ENCODE results near the gene NPTXR.

NPTXR gene

DNA sequence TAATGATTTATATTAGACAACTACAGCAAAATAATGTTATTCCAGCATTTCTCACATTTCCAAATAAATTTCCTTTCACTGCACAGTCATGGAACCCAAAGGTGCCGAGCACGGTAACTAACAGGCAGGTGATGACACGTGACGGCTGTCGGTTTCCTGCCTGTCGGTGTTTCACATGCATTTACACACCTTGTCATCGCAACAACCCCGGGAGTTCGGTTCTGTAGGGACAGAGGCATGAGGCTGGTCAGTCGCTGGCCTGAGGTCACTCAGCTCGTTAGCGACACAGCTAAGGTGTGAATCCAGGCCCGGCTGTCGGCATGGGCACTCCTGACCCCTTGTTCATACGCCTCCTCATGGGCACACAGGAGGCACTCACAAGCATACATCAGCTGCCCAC lies 59.8 kb downstream of the NPTXR start:
- peaks cover 17% of the 10 kb centered on the region for H3K4me1 Mint-ChIP-seq
- H3K4me3 Mint-ChIP-seq = no peak overlapping the region
- peaks cover 13% of the 10 kb centered on the region for H3K36me3 Mint-ChIP-seq
- no peaks in the 10 kb centered on the region for H3K9me3 Mint-ChIP-seq
- no peak overlapping the region for H3K27ac Mint-ChIP-seq
- no peaks in the 10 kb centered on the region for H3K27me3 Mint-ChIP-seq

- no peaks in the 10 kb centered on the region for H3K27me3 Mint-ChIP-seq
- H3K4me1 Mint-ChIP-seq = peaks cover 17% of the 10 kb centered on the region
- H3K27ac Mint-ChIP-seq = peak overlapping the region; percentile 10
- H3K9me3 Mint-ChIP-seq = no peaks in the 10 kb centered on the region
- no peak overlapping the region for H3K4me3 Mint-ChIP-seq
- peaks cover 13% of the 10 kb centered on the region for H3K36me3 Mint-ChIP-seq
Measured at GRCh38 chr22:38783095-38783615, 60.7 kb downstream of the NPTXR start.

DNA sequence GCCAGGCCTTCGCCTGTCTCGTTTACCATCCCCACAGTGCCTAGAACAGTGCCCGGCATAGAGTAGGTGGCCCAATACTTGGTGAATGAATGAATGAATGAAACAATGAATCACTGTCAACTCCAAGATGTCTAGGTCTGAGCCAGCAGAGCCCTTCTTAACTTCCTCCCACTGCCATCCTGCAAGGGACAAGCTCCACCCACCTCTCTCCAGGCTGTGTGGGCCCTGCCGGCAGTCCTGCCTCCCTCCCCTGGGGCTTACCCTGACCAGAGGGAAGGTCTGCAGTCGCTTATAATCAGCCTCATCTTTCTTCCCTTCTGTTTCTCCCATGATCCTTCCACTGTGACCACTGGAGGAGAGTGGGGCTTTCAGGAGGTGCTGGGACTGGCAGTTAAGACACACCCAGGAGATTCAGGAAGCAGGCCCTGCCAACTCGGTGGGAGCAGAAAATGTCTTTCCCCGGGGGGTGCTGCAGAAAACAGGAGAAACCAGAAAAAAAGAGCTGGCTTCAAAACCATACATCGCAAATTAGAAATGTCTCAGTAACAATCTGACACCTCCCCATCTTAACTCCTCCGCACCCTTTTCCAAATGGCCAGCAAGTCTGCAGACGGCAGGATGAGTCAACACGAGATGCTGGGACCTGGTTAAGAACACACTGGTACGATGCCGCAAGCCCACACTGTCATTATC lies 61.3 kb downstream of the NPTXR start:
- H3K36me3 Mint-ChIP-seq = peaks cover 13% of the 10 kb centered on the region
- H3K27me3 Mint-ChIP-seq = no peaks in the 10 kb centered on the region
- no peak overlapping the region for H3K4me3 Mint-ChIP-seq
- no peaks in the 10 kb centered on the region for H3K9me3 Mint-ChIP-seq
- no peak overlapping the region for H3K27ac Mint-ChIP-seq
- H3K4me1 Mint-ChIP-seq = peaks cover 17% of the 10 kb centered on the region

- Mint-ChIP-seq H3K27me3 (no peaks in the 10 kb centered on the region), H3K4me3 (no peak overlapping the region), H3K9me3 (no peaks in the 10 kb centered on the region), H3K4me1 (peaks cover 17% of the 10 kb centered on the region), H3K36me3 (peaks cover 13% of the 10 kb centered on the region), H3K27ac (no peak overlapping the region)
Measured at GRCh38 chr22:38781033-38781432, 62.8 kb downstream of the NPTXR start.

- H3K27ac Mint-ChIP-seq = no peak overlapping the region
- H3K27me3 Mint-ChIP-seq = no peaks in the 10 kb centered on the region
- no peaks in the 10 kb centered on the region for H3K9me3 Mint-ChIP-seq
- peaks cover 11% of the 10 kb centered on the region for H3K36me3 Mint-ChIP-seq
- no peak overlapping the region for H3K4me3 Mint-ChIP-seq
- H3K4me1 Mint-ChIP-seq = peaks cover 5% of the 10 kb centered on the region
Measured at GRCh38 chr22:38777087-38777671, 66.6 kb downstream of the NPTXR start.

DNA sequence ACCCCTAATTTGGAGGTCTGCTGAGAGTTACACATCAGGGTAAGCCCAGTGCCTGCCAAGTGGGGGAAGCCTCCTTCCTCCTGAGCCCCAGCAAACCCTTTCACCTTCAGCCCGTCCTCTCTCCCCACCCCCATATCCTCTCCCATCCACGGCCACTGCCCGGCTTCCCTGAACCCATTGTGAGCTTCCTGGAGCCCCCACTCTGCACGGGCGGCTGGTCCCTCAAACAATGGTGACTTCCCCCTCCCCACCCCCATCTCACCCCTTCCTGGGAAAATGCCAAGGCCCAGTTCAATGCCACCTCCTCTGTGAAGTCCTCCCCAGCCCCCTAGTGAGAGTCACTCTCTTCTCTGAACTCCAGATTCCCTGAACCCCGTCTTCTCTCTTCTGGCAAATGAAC lies 67.7 kb downstream of the NPTXR start:
- no peaks in the 10 kb centered on the region for H3K27me3 Mint-ChIP-seq
- no peaks in the 10 kb centered on the region for H3K9me3 Mint-ChIP-seq
- H3K4me3 Mint-ChIP-seq = no peak overlapping the region
- H3K4me1 Mint-ChIP-seq = no peaks in the 10 kb centered on the region
- H3K27ac Mint-ChIP-seq = no peak overlapping the region
- peaks cover 2% of the 10 kb centered on the region for H3K36me3 Mint-ChIP-seq

GRCh38 chr22:38775656-38776055 lies 68.2 kb downstream of the NPTXR start:
- no peak overlapping the region for H3K4me3 Mint-ChIP-seq

GRCh38 chr22:38774496-38775166 lies 69.2 kb downstream of the NPTXR start:
- no peaks in the 10 kb centered on the region for H3K4me1 Mint-ChIP-seq
- H3K27me3 Mint-ChIP-seq = no peaks in the 10 kb centered on the region
- H3K27ac Mint-ChIP-seq = no peak overlapping the region
- H3K36me3 Mint-ChIP-seq = no peaks in the 10 kb centered on the region
- no peaks in the 10 kb centered on the region for H3K9me3 Mint-ChIP-seq
- H3K4me3 Mint-ChIP-seq = no peak overlapping the region

More at GRCh38 chr22:38775656-38776055, 68.2 kb downstream of the NPTXR start:
- H3K36me3 Mint-ChIP-seq = peaks cover 2% of the 10 kb centered on the region
- no peaks in the 10 kb centered on the region for H3K27me3 Mint-ChIP-seq
- H3K9me3 Mint-ChIP-seq = no peaks in the 10 kb centered on the region
- H3K27ac Mint-ChIP-seq = no peak overlapping the region
- no peaks in the 10 kb centered on the region for H3K4me1 Mint-ChIP-seq

DNA sequence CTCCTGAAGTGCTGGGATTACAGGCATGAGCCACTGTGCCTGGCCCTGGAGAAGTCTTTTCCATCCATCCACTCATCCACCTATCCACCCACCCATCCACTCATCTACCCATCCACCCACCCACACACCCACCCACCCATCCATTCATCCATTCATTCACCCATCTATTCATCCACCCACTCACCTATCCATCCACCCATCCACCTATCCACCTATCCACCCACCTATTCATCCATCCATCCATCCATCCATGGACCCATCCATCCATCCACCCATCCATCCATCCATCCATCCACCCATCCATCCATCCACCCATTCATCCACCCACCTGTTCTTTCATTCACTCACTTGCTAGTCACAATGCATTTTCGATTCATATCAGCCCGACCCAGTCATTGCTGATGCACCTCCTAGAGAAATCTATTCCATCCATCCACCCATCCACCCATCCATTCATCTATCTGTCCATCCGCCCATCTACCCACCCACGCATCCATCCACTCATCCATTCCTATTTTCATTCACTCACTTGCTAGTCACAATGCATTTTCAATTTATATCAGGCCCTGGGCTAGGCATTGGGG lies 70.4 kb downstream of the NPTXR start:
- no peaks in the 10 kb centered on the region for H3K9me3 Mint-ChIP-seq
- peaks cover 4% of the 10 kb centered on the region for H3K4me1 Mint-ChIP-seq
- H3K4me3 Mint-ChIP-seq = no peak overlapping the region
- no peaks in the 10 kb centered on the region for H3K27me3 Mint-ChIP-seq
- H3K27ac Mint-ChIP-seq = no peak overlapping the region
- H3K36me3 Mint-ChIP-seq = no peaks in the 10 kb centered on the region

- Mint-ChIP-seq H3K4me3 (no peak overlapping the region), H3K4me1 (peaks cover 4% of the 10 kb centered on the region), H3K27ac (no peak overlapping the region), H3K36me3 (no peaks in the 10 kb centered on the region), H3K27me3 (no peaks in the 10 kb centered on the region), H3K9me3 (no peaks in the 10 kb centered on the region)
Measured at GRCh38 chr22:38772623-38772873, 71.3 kb downstream of the NPTXR start.

- H3K36me3 Mint-ChIP-seq = no peaks in the 10 kb centered on the region
- H3K9me3 Mint-ChIP-seq = no peaks in the 10 kb centered on the region
- H3K27me3 Mint-ChIP-seq = no peaks in the 10 kb centered on the region
- no peak overlapping the region for H3K4me3 Mint-ChIP-seq
- H3K4me1 Mint-ChIP-seq = peaks cover 13% of the 10 kb centered on the region
- no peak overlapping the region for H3K27ac Mint-ChIP-seq
Measured at GRCh38 chr22:38770257-38770949, 73.4 kb downstream of the NPTXR start.

Measured in activated naive CD4-positive, alpha-beta T cell treated with anti-CD3 and anti-CD28 coated beads, Interleukin-2, amount 50 U/mL, for 24 hours (primary cell).